HG02970 (cell line): Measurements from ENCODE around the gene IKZF3.

ENCODE experiments used
- ATAC-seq: cut with Tn5 transposase; IDR thresholded peaks from one replicate; pipeline ENCODE4 v1.9.1; 2021; ENCODE audit warnings: mild to moderate bottlenecking, moderate library complexity, moderate number of reproducible peaks; ENCODE audit not compliant: unreplicated experiment, low FRiP score

The IKZF3 gene

DNA sequence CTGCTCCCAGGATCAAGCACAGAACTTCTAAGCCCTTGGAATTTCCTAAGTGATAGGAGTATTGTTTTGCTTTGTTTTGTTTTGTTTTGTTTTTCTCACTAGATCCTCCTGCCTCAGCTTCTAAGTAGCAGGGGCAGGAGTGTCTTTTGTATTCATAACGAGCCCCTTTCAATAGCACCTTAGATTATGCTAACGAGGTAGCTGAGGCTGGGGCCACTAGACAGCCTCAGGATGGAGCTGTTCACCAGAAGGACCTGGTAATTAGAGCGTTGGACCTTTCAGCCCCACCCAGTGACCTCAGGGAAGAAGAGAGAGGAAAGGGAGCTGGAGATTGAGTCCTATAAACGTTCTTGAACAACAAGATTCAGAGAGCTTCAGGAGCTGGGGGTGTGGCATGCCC is 43.6 kb downstream of the IKZF3 start:
- ATAC-seq: no peak

DNA sequence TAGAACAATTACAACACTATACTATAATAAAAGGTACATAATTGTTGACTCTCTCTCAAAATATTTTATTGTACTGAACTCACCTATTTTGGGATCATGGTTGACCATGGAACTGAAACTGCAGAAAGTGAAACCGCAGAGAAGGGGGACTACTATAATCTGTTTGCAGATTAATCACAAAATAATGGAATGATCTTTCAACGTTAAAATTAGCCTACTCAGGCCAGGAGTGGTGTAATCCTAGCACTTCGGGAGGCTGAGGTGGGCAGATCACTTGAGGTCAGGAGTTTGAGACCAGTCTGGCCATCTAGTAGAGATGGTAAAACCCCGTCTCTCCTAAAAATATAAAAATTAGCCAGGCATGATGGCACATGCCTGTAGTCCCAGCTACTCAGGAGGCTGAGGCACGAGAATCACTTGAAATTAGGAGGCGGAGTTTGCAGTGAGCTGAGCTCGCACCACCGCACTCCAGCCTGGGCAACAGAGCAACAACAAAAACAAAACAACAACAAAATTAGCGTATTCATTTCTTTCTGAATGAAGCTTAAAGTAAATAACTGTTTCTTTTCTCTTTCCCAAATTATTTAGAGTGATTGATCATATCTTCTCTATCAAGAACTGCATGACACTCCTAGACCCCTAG is 45.6 kb downstream of the IKZF3 start:
- ATAC-seq: no peak

DNA sequence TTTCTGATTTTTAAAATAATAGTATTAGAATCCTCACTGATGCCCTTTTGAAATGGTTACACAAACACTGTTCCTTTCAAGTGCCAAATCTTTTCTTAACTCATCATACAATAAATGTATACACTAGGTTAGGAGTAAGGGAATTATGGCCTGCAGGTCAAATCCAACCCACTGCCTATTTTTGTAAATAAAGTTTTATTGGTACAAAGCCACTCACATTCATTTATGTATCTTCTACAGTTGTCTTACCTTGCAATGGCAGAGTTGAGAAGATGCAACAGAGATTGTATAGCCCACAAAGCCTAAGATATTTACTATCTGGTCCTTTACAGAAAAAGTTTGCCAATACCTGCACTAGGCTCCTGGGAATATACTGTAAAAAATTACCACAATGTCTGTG is 47.8 kb downstream of the IKZF3 start:
- ATAC-seq: no peak

DNA sequence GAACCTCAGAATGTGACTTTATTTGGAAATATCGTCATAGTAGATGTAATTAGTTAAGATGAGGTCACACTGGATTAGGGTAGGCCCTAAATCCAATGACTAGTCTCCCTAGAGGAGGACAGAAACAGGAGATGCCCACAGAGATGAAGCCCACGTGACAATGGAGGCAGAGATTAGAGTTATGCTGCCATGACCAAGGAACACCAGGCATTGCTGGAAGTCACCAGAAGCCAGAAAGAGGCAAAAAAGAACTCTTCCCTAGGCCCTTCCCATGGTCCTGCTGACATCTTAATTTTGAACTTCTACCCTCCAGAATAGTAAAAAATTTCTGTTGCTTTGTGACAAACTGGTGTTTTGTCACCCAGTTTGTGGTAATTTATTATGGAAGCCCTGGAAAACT is 49.6 kb downstream of the IKZF3 start:
- no peak for ATAC-seq

DNA sequence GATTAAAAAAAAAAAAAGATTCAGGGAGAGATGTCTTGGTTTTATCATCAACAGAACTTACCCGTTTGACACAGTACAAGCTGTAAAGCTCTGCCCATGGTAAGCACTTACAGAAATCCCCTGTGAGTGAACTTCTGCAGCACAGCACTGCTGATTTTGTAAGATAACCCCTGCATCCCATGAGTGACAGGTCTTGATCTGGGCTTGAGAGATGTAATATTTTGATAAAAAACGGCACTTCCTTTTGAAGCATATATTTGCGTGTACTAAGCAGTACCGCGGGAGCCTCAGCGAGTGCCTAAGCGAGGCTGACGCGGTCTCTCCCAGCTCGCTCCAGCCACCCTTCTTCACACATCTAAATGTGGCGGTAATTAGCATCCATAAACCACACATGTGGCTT is 50.5 kb downstream of the IKZF3 start:
- ATAC-seq: no peak

DNA sequence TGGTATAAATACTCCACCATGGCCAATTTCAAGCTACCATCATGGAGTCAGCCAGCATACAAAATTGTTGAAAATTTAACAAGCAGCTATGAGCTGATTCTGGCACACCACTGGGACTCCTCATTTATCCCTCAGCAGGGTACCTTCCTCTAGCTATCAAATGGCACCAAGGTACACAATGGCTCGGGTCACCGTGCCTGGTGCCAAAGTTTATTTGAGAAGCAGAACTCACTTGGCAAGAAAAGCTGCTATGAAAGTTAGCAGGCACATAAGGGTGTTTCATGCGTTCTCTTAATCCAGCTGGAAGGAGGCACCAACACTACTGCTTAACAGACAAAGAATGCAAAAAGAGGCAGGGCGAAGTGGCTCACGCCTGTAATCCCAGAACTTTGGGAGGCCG is 51.6 kb downstream of the IKZF3 start:
- ATAC-seq: no peak

DNA sequence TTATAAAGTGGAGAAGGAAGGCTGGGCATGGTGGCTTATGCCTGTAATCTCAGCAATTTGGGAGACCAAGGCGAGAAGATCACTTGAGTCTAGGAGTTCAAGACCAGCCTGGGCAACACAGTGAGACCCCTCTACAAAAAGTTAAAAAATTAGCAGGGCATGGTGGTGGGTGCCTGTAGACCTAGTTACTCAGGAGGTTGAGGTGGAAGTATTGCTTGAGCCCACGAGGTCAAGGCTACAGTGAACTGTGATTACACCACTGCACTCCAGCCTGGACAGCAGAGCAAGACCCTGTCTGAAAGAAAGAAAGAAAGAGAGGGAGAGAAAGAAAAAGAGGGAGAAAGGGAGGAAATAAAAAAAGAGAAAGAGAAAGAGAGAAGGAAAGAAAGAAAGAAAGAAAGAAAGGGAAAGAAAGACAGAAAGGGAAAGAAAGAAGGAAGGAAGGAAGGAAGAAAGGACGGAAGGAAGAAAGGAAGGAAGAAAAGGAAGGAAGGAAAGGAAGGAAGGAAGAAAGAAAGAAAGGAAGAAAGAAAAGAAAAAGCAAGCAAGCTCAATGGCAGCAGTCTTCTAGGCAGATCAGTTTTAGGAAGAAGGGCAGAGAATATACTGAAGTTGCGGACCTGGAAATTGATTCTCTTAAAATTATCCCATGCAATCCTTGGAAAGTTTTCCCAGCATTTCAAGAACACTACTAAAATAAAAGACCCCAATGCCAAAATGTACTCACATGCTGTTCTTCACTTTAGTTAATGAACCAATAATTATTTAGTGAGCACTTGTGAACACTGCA is 53.0 kb downstream of the IKZF3 start:
- ATAC-seq: no peak

DNA sequence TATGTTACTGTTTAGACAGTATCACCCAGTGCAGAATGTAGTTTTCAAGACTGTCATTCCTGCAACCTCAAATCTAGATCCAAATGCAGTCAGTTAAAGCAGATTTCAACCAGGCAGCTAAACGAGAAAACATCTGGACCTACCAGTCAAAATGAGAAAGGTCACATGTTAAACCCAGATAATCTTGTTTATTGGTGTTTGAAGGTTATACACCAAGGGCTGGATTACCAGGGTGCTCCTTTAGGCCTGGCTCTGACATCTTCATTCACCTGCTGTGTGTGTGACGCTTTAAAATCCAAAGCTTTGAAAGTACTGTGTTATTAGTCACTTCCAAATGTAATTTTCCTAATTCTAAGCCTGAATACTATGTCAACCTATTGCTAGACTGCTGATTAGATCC is 54.9 kb downstream of the IKZF3 start:
- ATAC-seq: no peak

DNA sequence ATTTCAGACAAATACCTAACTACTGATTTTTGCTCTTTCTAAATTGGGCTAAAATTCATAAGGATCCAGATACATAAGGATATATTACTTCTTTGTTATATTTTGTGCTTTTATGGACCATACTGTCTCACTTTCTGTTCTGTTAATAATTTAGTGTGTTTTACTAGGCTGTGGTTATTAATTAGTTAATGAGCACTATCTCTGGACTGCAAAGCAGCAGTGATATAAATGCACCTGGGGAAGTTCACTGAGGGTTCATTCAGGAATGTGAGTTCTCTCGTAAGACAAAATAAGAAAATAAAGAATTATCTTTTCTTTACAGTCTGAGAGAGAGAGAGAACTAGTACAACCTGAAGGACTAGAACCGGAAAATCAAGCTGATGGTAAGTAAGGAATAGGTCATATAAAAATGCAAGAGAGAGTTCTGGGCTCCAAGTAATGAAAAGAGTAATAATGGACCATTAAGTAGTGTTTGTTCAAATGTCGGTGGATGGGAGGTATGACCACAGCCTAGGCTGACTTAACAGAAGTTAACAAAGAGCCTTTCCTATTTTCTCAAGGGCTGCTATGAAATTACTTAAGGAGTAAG is 55.6 kb downstream of the IKZF3 start:
- no peak for ATAC-seq

DNA sequence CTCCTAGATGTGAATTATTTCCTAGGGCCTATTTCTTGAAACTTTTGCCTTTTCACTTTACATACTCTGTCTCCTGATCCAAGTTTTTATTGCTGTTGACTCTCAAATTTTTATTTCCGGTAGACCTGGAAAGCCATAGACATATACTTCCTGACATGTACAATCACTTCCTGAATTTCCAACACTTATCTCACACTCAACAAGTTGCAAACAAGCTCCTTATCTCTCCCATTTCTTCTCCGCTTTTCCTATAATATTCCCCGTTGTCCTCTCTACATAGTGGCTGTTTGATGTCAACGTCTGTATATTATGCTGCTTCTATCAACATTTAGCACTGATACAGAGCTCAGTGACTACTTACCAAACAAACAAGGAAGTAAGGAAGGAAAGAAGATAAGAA is 59.3 kb downstream of the IKZF3 start:
- ATAC-seq: no peak

DNA sequence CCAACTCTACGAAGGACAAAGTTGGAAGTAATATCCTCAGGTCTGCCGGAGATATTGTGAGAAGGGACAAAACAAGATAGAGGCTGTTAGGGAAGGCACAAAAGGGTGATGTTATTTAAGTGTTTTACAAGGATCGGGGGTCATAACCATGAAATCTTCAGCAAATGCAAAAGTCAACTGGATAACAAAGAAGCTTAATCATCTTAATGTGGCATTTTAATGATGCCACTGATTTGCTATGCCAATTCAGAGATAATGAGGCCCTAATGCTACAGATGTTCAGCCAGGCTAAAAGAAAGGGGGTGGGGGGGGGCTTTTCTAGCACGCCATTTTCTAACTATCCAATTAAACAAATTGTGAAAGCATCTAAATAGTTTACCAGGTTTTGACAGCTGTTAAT is 63.1 kb downstream of the IKZF3 start:
- no peak for ATAC-seq

DNA sequence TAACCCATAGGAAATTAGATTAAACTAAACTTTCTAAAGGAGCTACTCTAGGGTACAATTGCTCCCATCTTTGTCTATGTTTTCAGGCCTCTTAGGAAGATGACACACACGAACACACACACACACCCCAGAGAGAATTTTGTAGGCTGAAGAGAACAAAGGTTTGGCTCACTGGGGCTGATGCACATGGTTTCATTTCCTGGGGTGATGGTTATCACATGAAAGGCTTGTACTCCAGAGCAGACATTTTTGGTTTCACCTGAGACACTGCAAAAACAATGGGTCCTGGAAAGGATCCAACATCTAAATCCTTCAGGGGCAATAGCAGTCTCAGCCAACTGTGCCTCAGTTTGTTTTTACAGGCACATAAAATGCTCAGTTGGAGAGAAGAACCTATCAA is 63.6 kb downstream of the IKZF3 start:
- no peak for ATAC-seq

DNA sequence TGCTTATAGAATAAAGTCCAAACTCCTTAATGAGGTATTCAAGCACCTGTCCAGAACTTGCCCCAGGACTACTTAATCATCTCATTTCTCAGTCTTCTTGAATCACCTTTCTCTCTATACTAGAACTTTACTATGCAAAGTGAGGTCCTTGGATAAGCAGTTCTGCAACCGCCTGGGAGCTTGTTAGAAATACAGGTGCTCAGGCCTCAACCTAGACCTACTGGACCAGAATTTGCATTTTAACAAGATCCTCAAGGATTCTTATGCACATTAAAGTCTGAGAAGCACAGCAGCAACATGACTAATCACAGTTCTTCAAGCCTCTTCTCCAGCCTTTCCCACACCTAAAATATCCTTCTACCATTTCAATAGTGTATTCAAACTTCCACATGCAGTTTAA is 64.7 kb downstream of the IKZF3 start:
- ATAC-seq: no peak

DNA sequence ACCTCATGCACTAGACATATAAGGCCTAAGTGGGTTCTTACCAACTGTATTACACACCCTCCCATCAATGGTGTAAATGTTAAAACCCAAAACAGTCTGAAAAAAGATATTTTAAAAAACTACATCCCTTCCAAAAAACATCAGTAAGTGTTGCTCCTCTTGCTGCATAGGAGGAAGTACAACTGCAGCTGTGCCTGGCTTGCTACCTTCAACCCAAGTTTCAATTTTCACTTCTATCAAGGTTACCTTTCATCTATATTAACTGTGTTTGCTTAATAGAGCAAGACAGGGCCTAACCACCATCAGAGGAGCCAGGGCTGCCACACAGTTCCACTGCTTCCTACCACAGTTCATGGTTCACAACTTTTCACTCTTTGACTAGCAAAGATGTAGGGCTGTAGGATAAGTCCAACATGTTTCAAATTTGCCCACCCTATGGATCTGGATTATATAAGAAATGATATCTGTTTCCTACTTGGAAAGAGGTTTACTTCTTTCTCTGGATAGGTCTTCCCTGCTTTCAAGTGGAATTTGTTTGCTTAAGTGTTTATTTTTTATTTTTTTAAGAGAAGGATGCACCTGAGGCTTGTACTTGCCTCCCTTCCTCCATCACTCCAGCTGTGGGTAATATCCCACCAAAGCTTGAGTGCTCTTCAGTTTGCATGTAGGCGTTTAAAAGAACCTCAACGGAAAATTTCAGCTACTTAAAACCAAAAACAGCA is 69.7 kb downstream of the IKZF3 start:
- ATAC-seq: peak; percentile 72

DNA sequence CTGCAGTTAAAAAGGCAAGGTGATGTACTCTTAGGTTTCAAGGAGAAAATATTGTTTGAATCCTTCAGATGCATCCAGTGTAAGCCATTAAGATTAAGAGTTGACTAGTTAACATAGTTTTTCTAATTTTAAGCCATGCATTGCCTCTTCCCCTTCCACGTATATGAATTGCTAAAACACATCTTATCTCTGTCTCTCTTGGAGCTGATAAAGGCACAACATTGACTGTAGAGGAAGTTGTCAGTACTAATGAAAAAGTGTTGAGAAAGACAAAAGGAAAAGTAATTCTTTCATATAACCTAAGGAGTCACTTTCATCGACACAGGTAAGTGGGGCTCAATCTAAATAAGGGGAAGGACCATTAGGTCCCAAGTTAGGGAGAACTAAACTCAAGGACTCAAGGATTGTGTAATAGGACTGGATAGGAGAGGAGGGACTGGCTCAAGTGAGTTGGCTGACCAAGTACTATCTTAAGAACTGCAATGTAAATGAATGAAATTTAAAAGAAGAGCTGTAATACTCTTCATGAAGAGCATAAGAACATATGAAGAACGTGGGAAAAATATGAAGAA is 70.7 kb downstream of the IKZF3 start:
- ATAC-seq: no peak

DNA sequence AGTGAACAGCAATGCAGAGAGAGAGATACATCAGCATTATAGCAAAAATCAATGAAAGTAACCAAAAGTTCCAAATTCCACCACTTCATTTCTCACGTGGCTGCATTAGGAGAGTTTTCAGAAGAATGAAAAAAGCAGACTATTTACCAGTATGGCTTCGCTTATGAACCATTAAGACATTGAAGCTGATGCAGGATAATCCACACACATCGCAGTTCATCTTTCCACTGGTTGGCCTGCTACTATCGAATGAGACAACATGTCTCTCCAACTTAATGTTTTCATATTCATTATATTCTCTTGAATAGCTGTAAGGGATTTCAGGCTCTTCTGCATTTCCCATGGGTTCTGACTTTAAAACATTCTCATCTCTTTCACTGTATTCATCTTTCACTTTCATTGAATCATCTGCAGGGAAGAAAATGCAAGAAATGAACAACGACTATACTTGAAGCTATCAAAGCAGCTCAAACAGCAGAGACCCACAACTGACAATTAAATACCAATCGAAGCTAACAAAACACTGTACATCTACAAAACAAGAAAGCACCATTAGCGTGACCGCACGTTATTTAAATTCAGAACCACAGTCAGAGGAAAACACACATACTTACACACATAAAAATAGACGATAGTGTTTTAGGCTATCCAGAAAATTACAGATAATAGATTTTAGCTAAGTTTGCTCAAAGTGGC is 71.4 kb downstream of the IKZF3 start:
- ATAC-seq: no peak

DNA sequence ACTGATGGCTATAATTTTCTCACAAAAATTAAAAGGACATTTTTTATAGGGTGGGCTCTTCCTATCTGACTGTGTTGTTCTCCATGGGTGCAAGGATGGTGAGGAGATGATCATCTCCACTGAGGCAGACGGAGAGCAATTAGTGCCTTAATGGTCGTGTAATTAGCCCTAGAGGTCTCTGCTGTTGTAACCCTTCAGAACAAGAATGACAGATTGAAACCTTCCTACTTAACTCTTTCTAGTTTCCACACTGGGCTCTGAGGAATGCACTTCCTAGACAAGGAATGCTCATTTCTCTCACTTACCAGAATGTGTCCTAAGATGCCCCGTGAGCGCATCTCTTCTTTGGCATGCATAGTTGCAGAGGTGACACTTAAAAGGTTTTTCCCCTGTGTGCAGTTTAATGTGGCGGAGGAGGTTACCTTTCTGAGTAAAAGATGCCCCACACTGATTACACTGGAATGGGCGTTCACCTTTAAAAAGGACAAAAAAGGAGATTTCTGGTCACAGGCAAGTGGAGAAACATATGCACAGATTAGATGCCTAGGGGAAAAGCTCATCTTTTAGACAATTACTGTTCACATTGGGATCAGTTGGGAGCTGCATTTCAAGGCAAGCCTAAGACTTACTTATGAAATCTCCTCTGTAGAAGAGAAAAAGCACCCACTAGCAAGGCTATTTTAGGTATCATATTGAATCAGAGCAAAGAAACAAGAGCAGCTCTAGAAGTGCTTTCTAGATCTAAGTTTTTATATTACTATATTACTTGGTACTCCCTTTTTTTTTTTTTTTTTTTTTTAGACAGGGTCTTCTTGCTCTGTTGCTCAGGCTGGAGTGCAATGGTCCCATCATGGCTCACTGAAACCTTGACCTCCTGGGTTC is 72.8 kb downstream of the IKZF3 start:
- ATAC-seq: no peak

DNA sequence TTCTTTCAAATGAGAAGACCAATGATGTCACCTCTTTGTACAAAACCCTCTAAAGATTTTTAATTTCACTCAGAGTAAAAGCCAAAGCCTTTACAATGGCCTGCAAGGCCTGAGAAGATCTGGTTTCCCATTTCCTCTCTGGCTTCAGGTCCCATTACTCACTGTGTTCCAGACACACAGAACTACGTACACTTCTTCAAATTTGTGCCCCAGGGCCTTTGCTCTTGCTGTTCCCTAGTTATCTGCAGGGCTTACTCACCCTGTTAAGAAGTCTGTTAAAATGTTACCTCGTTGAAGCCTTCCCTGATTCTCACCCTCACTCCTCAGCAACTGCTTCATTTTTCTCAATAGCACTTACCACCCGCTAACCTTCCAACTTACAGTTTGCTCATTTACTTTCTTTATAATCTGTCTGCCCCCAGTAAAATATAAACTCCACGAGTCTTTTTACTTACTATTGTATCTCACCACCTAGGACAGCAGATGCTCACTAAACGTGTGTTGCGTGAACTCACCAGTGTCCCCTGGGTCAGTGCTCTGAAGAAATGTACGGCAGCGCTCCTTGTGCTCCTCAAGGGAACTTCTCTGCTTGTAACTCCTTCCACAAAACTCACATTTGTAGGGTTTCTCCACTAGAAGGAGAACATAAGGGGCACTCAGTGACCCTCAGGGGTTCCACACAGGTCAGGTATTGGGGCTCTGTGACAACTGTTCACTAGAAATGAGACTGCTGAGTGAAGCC is 76.2 kb downstream of the IKZF3 start:
- ATAC-seq: no peak

DNA sequence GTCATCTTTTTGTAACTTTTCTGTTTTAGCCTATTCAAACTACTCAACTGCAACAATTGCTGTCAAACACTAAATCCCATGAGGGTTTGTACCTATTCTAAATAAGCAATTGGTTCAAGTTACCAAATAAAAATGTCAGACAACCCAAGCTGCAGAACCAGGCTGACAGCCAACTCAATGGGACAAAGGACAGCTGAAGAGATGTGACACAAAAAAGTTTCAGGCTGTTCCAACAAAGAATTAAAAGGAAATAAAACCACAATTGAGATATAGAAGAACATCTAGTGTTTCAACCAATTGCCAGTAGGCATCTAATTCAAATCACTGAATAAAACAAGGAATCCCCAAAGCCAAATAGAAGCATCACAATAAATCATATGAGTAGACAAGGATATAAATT is 77.1 kb downstream of the IKZF3 start:
- no peak for ATAC-seq
